ENCODE results near the gene FAM174C.

- TF ChIP-seq, protein P1, sequence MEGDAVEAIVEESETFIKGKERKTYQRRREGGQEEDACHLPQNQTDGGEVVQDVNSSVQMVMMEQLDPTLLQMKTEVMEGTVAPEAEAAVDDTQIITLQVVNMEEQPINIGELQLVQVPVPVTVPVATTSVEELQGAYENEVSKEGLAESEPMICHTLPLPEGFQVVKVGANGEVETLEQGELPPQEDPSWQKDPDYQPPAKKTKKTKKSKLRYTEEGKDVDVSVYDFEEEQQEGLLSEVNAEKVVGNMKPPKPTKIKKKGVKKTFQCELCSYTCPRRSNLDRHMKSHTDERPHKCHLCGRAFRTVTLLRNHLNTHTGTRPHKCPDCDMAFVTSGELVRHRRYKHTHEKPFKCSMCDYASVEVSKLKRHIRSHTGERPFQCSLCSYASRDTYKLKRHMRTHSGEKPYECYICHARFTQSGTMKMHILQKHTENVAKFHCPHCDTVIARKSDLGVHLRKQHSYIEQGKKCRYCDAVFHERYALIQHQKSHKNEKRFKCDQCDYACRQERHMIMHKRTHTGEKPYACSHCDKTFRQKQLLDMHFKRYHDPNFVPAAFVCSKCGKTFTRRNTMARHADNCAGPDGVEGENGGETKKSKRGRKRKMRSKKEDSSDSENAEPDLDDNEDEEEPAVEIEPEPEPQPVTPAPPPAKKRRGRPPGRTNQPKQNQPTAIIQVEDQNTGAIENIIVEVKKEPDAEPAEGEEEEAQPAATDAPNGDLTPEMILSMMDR (IDR thresholded peaks at IDR 0.05; ENCODE audit: low read length) = peak; percentile 68
- no peak for TF ChIP-seq EZH2 (IDR thresholded peaks at IDR 0.05; ENCODE audit: borderline replicate concordance, low read length)
Observed at GRCh38 chr19:1239796-1240737, 35.3 kb upstream of the FAM174C start.

All from OCI-LY1 (cell line).